ENCODE data around the gene KCNK17.

KCNK17 gene

DNA sequence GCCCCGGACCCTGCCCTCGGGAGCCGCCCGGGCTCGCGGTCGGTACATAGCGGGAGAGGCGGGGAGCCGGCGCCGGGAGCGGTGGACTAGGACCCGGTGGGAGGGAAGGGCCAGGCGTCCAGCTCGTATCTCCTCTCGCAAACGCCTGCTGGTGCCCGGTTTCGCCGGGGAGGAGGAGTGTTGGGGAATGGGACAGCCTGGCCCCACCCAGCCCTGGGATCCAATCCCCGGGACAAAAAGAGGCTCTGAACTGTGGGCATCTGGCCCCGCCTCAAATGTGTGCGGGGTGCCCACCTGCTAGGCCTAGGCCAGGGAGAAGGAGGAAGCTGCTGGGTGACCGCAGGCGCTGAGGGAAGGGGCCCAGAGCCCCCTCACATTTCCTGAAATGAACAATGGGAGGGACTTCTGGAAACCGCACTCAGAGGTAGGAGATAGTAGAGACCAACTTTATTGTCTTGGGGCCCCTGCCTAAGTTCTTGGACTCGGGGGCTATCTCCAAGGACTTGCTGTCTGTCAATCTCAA lies at the start of gene KCNK17:
KCNK17 (minus strand) TSS at position 147 of the 523 bp plus-strand sequence; CDS start at position 48, 99 bp downstream.
- H3K4me3 ChIP-seq (ENCODE audit: low read depth, low read length), result peak within 1 kb of the TSS; percentile 39

- no peak overlapping the region for H3K4me3 ChIP-seq (ENCODE audit: low read depth, low read length)
Observed at GRCh38 chr6:39363280-39363679, 49.1 kb upstream of the KCNK17 start.

- no peak overlapping the region for H3K4me3 ChIP-seq (ENCODE audit: low read depth, low read length)
Observed at GRCh38 chr6:39362487-39362865, 48.3 kb upstream of the KCNK17 start.

DNA sequence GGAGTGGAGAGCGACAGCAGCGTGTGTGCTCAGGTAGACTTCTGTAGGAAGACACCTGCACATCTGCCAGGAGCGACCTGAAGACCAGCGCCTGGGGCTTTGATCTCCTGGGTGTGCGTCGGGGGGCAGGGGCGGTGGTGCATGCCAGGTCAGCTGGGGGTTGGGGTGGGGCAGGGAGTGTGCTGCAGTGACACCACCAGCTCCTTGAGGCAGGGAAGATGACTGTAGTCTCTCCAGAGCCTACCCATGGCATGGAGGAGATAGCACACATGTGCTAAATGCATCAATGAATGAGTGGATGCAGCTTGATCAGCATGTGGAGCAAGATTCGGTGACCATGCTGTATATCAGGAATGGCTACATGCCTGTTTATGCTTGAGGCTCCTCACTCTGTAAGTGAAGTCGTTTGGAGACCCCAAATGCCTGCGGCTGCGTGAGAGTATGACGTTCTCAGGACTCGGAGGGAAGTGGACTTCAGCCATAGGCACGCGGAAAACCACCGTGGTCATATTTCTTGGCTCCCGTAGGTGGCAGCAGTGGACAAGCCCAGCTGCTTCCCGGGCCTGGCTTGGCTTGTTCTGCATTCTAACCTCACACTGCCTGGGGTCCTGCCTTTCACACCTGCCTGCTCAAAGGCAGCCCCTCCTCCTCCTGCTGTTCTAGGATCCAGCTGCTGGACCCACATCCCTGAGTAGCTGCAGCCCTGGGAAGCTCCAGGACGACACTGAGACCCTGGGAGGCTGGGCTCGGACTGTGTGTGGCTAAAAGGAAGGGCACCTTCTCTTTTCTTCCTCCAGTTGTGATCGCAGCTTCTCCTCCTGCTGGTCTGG lies 47.7 kb upstream of the KCNK17 start:
- H3K4me3 ChIP-seq (ENCODE audit: low read depth, low read length), result no peak overlapping the region

- no peak overlapping the region for H3K4me3 ChIP-seq (ENCODE audit: low read depth, low read length)
Observed at GRCh38 chr6:39360378-39360777, 46.2 kb upstream of the KCNK17 start.

- H3K4me3 ChIP-seq (ENCODE audit: low read depth, low read length), result no peak overlapping the region
Observed at GRCh38 chr6:39357998-39358686, 43.9 kb upstream of the KCNK17 start.

- H3K4me3 ChIP-seq (ENCODE audit: low read depth, low read length), result no peak overlapping the region
Observed at GRCh38 chr6:39353698-39354315, 39.6 kb upstream of the KCNK17 start.

DNA sequence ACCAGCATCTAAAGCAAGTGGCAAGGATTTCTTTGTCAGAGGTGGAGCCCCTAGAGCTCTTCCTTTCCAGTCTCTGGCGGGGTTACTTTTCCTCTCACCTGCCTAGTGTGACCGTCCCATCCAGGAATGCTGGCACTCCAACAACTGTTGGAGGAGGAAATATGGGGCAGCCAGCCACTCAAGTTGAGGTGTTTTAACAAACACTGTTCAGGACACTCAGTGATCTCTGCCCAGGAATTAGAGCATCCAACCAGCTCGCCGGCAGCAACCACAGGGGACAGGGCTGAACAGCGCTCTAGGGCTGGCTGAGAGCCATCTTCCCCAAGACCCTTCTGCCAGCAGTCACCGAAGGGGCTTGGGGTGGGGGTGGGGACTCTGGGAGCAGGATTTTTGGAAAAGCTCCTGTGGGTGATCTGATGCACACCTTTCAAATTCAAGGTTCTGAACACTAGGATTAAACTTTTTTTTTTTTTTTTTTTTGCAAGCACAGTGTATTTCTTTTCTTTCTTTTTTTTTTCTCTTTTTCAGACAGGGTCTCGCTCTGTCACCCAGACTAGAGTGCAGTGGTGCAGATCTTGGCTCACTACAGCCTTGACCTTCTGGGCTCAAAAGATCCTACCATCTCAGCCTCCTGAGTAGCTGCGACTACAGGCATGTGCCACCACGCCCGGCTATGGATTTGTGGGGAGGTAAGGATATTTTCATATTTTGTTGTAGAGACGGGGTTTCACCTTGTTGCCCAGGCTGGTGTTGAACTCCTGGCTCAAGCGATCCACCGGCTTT lies 36.7 kb upstream of the KCNK17 start:
- no peak overlapping the region for H3K4me3 ChIP-seq (ENCODE audit: low read depth, low read length)

GRCh38 chr6:39348740-39349139 lies 34.5 kb upstream of the KCNK17 start:
- no peak overlapping the region for H3K4me3 ChIP-seq (ENCODE audit: low read depth, low read length)

DNA sequence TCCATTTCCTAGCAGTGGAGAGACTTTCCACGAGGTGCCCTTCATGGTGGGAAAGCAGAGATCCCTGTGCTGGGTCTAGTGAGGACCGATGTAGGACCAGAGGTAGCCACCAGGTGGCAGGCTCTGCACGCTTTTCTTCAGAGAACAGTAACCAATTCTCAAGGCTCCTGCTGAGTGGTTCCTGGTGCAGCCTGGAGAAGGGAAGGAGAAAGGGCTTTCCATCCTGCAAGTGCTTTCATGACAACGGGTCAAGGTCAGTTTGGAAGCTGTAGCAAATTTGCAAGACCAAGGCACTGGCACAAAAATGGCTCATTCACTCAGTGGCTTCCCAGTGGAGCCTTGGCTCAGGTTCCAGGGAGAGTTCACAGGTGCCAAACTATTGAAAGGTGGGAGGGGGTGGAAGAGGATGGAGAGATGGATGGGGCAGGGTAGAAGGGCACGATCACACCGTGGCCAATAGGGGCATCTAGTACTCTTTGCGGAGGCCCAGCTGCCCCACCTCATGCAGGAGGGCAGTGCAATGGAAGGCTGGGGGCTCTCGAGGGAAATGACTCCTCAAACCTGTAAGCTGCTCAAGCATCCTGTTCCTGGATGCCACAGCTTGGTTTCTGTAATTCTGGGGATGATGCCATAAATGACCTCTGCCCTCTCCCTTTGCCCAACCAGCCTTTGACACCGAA lies 33.8 kb upstream of the KCNK17 start:
- H3K4me3 ChIP-seq (ENCODE audit: low read depth, low read length), result no peak overlapping the region

GRCh38 chr6:39347206-39347605 lies 33.0 kb upstream of the KCNK17 start:
- H3K4me3 ChIP-seq (ENCODE audit: low read depth, low read length), result no peak overlapping the region

GRCh38 chr6:39344821-39345280 lies 30.6 kb upstream of the KCNK17 start:
- no peak overlapping the region for H3K4me3 ChIP-seq (ENCODE audit: low read depth, low read length)

GRCh38 chr6:39343396-39343870 lies 29.2 kb upstream of the KCNK17 start:
- no peak overlapping the region for H3K4me3 ChIP-seq (ENCODE audit: low read depth, low read length)

GRCh38 chr6:39342692-39343395 lies 28.6 kb upstream of the KCNK17 start:
- H3K4me3 ChIP-seq (ENCODE audit: low read depth, low read length), result no peak overlapping the region

- H3K4me3 ChIP-seq (ENCODE audit: low read depth, low read length), result no peak overlapping the region
Observed at GRCh38 chr6:39341937-39342336, 27.7 kb upstream of the KCNK17 start.

GRCh38 chr6:39341352-39341751 lies 27.1 kb upstream of the KCNK17 start:
- no peak overlapping the region for H3K4me3 ChIP-seq (ENCODE audit: low read depth, low read length)

GRCh38 chr6:39339868-39340550 lies 25.8 kb upstream of the KCNK17 start:
- no peak overlapping the region for H3K4me3 ChIP-seq (ENCODE audit: low read depth, low read length)

DNA sequence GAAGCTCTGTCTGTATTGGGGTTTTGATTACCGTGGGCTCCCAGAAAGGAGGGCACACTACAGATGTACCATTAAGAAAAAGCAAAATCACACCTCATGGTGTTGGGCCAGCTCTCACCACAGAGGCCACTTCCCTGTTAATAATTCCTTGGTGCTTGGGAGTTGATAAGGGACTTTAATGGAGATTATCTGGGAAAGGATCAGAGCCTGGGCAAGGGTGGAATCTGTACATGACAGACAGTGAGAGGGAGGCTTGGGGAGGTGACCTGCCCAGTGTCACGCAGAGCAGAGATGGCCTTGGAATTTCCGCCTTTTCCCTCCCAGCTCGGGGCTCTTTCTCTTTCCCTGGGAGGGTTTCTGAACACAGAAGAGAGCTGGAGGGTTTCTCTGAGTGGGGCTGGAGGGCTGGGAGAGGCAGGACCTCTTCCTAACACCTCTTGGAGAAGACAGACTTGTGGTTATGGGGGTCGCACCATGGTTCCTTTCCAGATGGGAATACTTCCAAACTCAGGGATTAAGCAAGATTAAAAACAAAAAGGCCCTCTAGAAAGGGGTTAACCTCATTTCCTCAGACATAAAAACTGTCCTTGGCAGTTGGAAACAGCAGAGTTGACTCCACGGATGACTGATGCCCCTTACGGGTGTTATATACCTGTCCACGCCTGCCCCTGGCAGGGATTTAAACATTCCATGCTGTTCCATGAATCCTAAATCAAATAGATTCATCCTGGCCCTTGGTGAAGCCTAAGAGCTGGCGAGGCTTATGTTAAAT lies 25.1 kb upstream of the KCNK17 start:
- H3K4me3 ChIP-seq (ENCODE audit: low read depth, low read length), result no peak overlapping the region

All from iPS-11a (cell line).